Measurements from ENCODE around the gene SLC43A2. TPM values are rescaled to one million over a fixed set of nuclear protein-coding genes. Genes with fewer than 3 reads are reported as not detected.
"Not testable (repeated sequence)": the region's sequence is repeated elsewhere in the genome, so short reads cannot be mapped to it uniquely, and the experiment has no call there.

Gene SLC43A2
- total RNA-seq, 6 experiments from 2014 or later: 1.4 to 8.9 (median 5.1) TPM

- ATAC-seq (peak; percentile 79 to 87 (median 84)), DNase-seq (peak; percentile 89 to 93 (median 92))
- no peaks in the 10 kb centered on the region for H3K27me3 ChIP-seq
- peak overlapping the region in 1 of 3 donors; percentile 1 for H3K4me3 ChIP-seq
- H3K27ac ChIP-seq: peak overlapping the region; percentile 69 to 75 (median 71)
- 0% methylated on average over 4 of the region's 12 CpGs for WGBS (ENCODE audit: insufficient coverage, low coverage, low lambda C conversion rate, missing lambda C conversion rate)
- peak; percentile 50 for TF ChIP-seq POLR2A (IDR thresholded peaks at IDR 0.05)
- TF ChIP-seq CTCF (IDR thresholded peaks at IDR 0.05): no peak
- H3K4me1 ChIP-seq: peaks cover 0 to 24% (median 9%) of the 10 kb centered on the region in 4 donors
- no peaks in the 10 kb centered on the region for H3K9me3 ChIP-seq
- H3K36me3 ChIP-seq: no peaks in the 10 kb centered on the region
- intact Hi-C loops (cut with DNase I): no loop called here
Observed at GRCh38 chr17:1577182-1577581, 51.5 kb downstream of the SLC43A2 start.

GRCh38 chr17:1576500-1576899 is 52.1 kb downstream of the SLC43A2 start:
- H3K27ac ChIP-seq: peak overlapping the region; percentile 69 to 75 (median 71)
- H3K4me1 ChIP-seq: peaks cover 0 to 24% (median 9%) of the 10 kb centered on the region in 4 donors
- 57% methylated on average over 4 of the region's 15 CpGs for WGBS (ENCODE audit: insufficient coverage, low coverage, low lambda C conversion rate, missing lambda C conversion rate)
- DNase-seq (peak in 1 of 3 donors; percentile 31), ATAC-seq (no peak)
- H3K4me3 ChIP-seq: no peak overlapping the region
- no peaks in the 10 kb centered on the region for H3K27me3 ChIP-seq
- TF ChIP-seq CTCF (IDR thresholded peaks at IDR 0.05): no peak
- TF ChIP-seq POLR2A (IDR thresholded peaks at IDR 0.05): no peak
- H3K9me3 ChIP-seq: no peaks in the 10 kb centered on the region
- no peaks in the 10 kb centered on the region for H3K36me3 ChIP-seq
- intact Hi-C loops (cut with DNase I): no loop called here

- Histone ChIP-seq H3K36me3 (no peaks in the 10 kb centered on the region), H3K4me3 (no peak overlapping the region), H3K9me3 (no peaks in the 10 kb centered on the region), H3K27ac (peak overlapping the region in 2 of 3 donors; percentile 16 to 71), H3K27me3 (no peaks in the 10 kb centered on the region), H3K4me1 (peaks cover 0 to 24% (median 9%) of the 10 kb centered on the region in 4 donors)
- ATAC-seq: no peak
- intact Hi-C loops (cut with DNase I): loop anchor here (5.0 kb wide), 1 partner anchor 57 kb away; no protein-coding TSS in a partner anchor
- TF ChIP-seq CTCF (IDR thresholded peaks at IDR 0.05): no peak
- WGBS (ENCODE audit: insufficient coverage, low coverage, low lambda C conversion rate, missing lambda C conversion rate): 63% methylated on average over 16 of the region's 45 CpGs
- DNase-seq: peak in 1 of 3 donors; percentile 45
Observed at GRCh38 chr17:1574697-1575471, 53.8 kb downstream of the SLC43A2 start.

- intact Hi-C loops (cut with DNase I): loop anchor here (5.0 kb wide), 1 partner anchor 58 kb away; no protein-coding TSS in a partner anchor
- 17% methylated on average over 7 of the region's 19 CpGs for WGBS (ENCODE audit: insufficient coverage, low coverage, low lambda C conversion rate, missing lambda C conversion rate)
- H3K27me3 ChIP-seq: no peaks in the 10 kb centered on the region
Observed at GRCh38 chr17:1573932-1574696, 54.5 kb downstream of the SLC43A2 start.

GRCh38 chr17:1572646-1573045 is 56.0 kb downstream of the SLC43A2 start:
- H3K9me3 ChIP-seq, ATAC-seq, H3K36me3 ChIP-seq, H3K27ac ChIP-seq, DNase-seq, H3K4me3 ChIP-seq, H3K27me3 ChIP-seq: not testable (repeated sequence)
- intact Hi-C loops (cut with DNase I): loop anchor here (5.0 kb wide), 1 partner anchor 60 kb away; no protein-coding TSS in a partner anchor
- peaks cover 0 to 19% (median 6%) of the 10 kb centered on the region in 4 donors for H3K4me1 ChIP-seq
- 69% methylated on average over 4 of the region's 5 CpGs for WGBS (ENCODE audit: insufficient coverage, low coverage, low lambda C conversion rate, missing lambda C conversion rate)

More at GRCh38 chr17:1573932-1574696, 54.5 kb downstream of the SLC43A2 start:
- peak; percentile 65 to 76 (median 70) for ATAC-seq
- Histone ChIP-seq H3K36me3 (no peaks in the 10 kb centered on the region), H3K4me3 (no peak overlapping the region), H3K4me1 (peaks cover 0 to 24% (median 9%) of the 10 kb centered on the region in 4 donors), H3K27ac (no peak overlapping the region), H3K9me3 (no peaks in the 10 kb centered on the region)
- TF ChIP-seq CTCF (IDR thresholded peaks at IDR 0.05) (peak; percentile 97 to 98 (median 98)), POLR2A (IDR thresholded peaks at IDR 0.05) (no peak)
- peak; percentile 87 to 90 (median 88) for DNase-seq

All from right lobe of liver (tissue), 6 donors.